GM21360 (cell line): ENCODE measurements around the gene GFI1B.
A peak's percentile ranks its signal among the peaks of the same experiment; 100 is the strongest.
"Not testable (repeated sequence)": the region's sequence is repeated elsewhere in the genome, so short reads cannot be mapped to it uniquely, and the experiment has no call there.

Experiments used
- ATAC-seq: cut with Tn5 transposase; IDR thresholded peaks from one replicate; pipeline ENCODE4 v1.9.1; 2021; ENCODE audit warnings: mild to moderate bottlenecking, moderate library complexity; ENCODE audit not compliant: unreplicated experiment

Gene GFI1B

GRCh38 chr9:133008824-133009223, 30.3 kb downstream of the GFI1B start:
- no peak for ATAC-seq

DNA sequence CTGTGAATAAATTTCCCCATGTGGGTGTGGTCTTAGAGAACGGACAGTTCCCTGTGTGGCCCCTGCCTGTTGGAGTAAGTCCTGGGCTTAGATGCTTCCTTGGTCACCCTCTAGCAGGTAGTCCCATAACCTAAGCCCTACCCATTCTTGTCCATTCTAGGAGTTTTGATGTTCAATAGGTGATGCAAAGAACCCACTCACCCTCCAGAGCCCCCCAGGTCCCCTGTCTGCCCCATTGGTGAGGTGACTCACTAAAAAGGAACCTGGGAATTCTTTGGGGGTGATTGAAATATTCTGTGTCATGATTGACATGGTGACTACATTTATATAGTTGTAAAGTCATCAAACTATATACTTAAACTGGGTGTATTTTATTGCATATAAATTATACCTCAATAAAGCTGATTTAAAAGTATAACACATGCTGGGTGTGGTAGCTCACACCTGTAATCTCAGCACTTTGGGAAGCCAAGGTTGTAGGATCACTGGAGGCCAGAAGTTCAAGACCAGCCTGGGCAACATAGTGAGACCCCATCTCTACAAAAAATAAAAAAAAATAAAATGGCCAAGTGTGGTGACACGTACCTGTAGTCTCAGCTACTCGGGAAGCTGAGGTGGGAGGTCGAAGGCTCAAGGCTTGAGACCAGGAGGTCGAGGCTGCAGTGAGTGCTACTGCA, 31.6 kb downstream of the GFI1B start:
- no peak for ATAC-seq

DNA sequence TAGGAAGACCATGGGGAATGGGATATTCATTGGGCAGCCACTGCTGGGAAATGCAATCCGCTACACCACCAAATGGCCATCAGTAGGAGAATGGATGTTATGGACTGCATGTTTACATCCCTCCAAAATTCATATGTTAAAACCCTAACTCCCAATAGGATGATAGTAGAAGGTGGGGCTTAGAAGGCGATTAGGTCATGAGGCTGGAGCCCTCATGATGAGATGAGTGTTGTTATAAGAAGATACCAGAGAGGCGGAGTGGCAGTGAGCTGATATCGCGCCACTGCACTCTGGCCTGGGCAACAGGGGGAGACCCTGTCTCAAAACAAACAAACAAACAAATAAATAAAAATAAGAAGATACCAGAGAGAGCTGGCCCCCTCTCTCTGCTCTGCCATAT, 36.2 kb downstream of the GFI1B start:
- ATAC-seq = no peak

DNA sequence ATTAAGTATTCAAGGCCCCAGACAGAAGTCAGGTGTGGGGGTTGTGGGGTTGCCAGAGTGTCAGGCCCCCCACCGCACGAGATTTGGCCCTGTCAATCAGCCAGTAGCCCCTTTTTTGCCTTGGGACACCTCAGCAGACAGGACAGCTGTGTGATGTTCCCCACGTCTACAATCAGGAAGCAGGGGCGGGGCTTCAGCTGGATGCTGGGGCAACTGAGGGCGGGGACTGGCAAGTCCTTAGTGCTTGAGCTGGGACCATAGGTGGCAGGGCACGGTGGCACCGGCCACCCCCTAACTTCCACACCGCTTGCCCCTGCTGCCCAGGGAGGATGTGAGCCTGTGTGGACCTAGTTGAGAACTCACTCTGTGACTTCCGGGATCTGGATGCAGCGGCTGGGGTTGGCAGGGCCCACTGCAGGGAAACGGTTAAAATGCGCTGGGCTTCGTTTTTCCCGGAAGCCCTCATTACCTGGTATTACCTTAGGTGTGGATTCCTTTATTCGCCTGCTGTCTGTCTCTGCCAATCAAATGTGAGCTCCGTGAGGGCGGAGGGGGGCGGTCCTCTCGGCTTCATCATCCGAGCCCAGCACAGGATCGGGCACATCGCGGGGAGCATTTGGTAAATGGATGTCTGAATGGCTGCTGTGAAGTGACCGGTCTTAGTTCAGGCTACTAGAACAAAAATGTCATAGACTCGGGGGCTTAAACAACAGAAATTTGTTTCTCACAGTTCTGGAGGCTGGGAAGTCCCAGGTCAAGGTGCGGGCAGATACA, 44.8 kb downstream of the GFI1B start:
- no peak for ATAC-seq

GRCh38 chr9:133026426-133026825, 47.9 kb downstream of the GFI1B start:
- no peak for ATAC-seq

DNA sequence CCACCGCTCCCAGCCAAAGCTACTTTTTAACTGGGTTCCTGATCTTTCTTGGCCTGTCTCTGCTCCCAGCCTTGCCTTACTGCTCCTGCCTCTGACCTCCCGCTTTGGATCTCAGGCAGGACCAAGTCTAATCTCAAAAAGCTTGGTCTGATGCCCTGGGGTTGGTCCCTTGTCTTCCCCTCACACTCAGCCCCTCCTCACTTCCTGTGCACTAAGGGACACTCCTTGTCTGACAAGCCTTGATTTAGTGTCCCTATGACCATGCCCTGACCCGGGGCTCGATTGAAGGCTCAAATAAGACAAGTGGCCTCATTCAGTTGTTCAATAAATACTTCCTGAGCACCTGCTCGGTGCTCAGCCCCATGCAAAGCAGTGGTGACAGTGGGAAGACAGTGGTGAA, 48.6 kb downstream of the GFI1B start:
- no peak for ATAC-seq

DNA sequence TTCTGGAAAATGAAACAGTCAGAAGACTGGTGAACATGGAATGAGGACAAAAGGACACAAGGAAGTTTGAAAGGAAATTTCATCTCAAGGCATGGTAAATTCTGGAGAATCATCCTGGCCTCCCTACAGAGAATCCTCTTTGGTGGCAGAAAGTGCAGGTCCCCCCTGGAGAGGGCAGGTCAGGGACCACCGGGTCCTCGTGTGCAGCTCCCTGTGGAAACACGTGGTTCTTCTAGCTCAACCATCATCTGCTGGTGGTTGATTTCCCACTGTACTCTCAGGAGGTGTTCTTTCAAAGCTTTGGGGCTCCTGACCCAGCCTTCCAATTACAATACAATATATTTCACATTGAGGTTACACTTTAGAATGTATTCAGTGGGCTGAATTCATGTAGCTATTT, 49.7 kb downstream of the GFI1B start:
- no peak for ATAC-seq

DNA sequence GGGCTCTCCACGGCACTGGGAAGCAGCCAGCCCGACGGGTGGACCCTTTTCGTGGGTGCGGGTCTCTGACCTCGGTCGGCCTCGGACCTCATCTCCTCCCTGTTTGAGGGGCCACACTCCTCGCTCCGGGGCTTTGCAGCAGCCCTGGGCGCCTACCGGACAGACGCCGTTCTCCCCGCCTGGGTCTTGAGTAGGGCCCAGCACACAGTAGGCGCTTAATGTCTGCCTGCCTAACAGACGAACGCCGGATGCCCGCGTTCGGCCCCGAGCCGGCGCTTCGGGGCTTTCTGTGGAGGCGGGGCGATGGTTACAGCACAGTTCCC, 51.5 kb downstream of the GFI1B start:
- ATAC-seq = no peak

DNA sequence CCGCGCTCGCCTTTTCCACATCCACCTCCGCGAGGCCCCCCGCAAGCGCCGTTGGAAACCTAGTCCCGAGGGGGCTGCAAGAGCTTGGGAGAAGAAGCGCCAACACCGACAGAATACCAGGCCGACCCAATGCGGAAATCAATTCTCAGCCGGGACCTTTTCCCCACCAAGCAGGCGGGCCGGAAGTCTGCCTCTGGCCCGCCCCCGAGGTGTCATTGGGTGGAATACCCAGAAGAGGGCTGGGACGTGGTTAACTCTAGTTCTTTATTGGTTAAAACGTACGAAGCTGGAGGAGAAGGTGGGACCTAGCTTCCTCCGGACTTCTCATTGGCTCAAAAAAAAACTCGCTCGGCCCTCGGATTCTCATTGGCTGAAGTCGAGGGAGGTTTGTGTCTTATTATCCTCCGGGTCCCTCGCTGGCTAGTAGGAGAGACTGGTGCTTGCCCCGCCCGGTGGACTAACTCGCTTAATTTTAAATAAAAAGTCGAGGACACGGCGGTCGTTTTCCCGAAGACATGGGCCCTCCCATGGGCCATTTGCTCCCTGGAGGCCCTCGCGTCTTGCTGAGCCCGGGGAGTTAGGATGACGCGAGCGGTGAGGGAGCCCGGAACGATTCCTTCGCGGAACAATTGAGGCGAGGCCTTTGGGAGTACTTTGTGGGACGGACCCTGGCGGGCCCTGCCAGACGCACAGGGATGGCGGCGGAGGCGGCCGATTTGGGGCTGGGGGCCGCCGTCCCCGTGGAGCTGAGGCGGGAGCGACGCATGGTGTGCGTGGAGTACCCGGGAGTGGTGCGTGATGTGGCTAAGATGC, 52.0 kb downstream of the GFI1B start, which contains the start of gene GTF3C5:
Gene GTF3C5, plus strand, starts transcription at position 681 of the 813 bp plus-strand sequence. Its CDS starts 15 bp downstream, at position 696.
- peak; percentile 96 for ATAC-seq

DNA sequence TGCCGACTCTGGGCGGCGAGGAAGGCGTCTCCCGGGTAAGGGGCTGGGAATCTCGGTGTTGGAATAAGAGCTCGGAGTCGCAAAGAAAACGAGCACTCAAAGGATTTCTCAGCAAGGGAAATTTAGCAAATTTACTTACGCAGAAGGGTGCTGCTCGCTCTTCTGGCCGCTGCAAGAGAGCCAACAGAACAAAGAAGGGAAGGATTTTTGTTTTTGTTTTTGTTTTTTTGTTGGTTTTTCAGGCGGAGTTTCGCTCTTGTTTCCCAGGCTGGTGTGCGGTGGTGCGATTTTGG, 52.6 kb downstream of the GFI1B start:
- ATAC-seq = no peak

DNA sequence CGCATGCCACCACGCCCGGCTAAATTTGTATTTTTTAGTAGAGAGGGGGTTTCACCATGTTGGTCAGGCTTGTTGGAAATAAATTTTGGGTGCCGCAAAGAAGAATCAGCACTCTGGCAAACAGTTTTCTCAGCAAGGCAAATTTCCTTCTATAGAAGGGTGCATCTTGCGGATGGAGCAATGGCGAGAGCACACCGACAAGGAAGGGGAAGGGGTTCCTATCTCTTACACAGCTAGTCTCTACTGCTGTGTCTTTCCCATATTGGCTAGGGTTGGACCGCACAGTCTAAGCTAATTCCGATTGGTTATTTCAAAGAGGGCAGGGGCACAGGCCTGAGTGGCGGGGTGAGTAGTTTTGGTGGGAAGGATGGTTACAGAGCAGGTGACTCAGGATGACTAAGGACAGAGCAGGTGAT, 53.0 kb downstream of the GFI1B start:
- no peak for ATAC-seq

DNA sequence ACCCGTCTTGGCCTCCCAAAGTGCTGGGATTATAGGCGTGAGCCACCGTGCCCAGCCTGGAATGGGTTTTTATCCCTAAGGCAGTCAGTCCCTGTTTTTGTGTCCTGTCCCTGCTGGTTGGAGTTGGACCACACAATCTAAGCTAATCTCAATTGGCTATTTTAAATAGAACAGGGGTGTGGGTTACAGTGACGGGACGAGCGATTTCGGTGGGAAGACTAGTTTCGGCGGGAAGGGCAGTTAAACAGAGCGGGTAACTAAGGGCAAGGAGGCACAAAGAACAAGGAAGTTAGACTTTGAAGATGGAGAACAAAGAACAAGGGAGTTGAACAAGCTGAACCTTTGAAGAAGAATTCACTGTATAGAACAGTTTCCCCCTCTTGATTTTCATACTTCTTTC, 53.7 kb downstream of the GFI1B start:
- no peak for ATAC-seq

DNA sequence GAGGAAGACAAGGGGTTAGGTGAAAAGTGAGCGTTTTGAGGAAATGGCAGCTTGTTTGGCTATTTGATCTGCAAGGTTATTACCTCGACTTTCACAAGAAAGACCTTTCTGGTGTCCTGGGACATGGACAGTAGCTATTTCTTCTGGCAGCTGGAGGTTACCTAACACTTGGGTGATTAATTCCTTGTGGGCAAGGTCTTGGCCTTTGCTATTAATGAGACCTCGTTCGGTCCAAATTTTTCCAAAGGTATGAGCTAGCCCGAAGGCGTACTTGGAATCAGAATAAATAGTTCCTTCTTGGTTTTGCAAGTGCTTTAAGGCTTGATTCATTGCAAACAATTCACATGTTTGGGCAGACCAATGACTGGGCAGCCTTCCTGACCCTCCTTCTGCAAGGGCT, 57.2 kb downstream of the GFI1B start:
- no peak for ATAC-seq

GRCh38 chr9:133037775-133038515, 59.5 kb downstream of the GFI1B start:
- ATAC-seq = no peak

DNA sequence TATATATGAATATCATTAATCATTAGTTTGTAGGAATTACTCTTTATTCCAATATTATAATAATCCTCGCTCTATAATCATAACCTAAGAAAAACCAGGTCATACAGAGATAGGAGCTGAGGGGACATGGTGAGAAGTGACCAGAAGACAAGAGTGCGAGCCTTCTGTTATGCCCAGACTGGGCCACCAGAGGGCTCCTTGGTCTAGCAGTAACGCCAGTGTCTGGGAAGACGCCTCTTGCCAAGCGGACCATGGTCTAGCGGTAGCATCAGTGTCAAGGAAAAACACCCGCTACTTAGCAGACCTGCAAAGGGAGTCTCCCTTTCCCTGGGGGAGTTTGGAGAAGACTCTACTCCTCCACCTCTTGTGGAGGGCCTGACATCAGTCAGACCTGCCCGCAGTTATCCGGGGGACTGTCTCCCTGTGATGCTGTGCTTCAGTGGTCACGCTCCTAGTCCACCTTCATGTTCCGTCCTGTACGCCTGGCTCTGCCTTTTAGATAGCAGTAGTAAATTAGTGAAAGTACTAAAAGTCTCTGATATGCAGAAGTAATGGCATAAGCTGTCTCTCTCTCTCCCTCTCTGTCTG, 62.5 kb downstream of the GFI1B start:
- not testable (repeated sequence) for ATAC-seq
